HG03175 (cell line): ENCODE data around the gene C16orf89.

Source experiments
- ATAC-seq: cut with Tn5 transposase; IDR thresholded peaks from one replicate; pipeline ENCODE4 v1.9.1; 2021; ENCODE audit warnings: mild to moderate bottlenecking, moderate library complexity; ENCODE audit not compliant: unreplicated experiment

Gene C16orf89

GRCh38 chr16:5006348-5007193, 59.2 kb downstream of the C16orf89 start:
- no peak for ATAC-seq

GRCh38 chr16:5005916-5006315, 59.8 kb downstream of the C16orf89 start:
- no peak for ATAC-seq

- ATAC-seq, result no peak
These were observed 61.4 kb downstream of the C16orf89 start for GRCh38 chr16:5004311-5004710.

DNA sequence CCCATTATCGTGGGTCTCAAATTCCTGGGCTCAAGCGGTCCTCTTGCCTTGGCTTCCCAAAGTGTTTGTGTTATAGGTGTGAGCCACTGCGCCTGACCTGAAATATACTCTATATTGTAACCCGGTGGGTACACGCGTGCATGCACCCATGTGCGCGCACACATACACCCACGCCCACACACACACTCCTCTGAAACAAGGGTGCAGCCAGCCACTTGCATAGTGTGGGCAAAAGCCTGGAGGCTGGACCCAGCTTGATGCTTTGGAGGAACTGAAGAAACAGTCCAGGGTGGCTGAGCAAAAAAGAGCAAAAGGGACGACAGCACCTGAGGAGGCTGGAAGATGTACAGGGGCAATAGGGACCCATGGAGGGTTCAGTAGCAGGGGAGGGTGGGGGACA, 61.9 kb downstream of the C16orf89 start:
- ATAC-seq, result no peak

GRCh38 chr16:5003211-5003610, 62.5 kb downstream of the C16orf89 start:
- ATAC-seq, result no peak

GRCh38 chr16:5002699-5003143, 63.0 kb downstream of the C16orf89 start:
- ATAC-seq, result no peak

- no peak for ATAC-seq
These were observed 63.8 kb downstream of the C16orf89 start for GRCh38 chr16:5001986-5002385.

DNA sequence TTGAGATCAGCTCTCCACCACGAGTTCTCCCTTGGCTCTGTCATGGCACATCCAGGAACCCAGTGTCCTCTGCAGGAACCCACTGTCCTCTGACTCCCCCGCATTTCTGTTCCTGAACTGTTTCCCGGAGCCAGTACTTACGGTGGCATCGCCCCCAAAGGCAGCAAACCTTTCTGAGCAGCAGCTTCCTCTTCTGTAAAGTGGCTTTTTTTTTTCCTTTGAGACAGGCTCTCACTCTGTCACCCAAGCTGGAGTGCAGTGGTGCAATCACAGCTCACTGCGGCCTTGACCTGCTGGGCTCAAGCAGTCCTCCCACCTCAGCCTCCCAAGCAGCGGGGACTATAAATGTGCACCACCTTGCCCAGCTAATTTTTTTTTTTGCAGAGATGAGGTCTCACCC, 64.2 kb downstream of the C16orf89 start:
- no peak for ATAC-seq

GRCh38 chr16:5000573-5001001, 65.2 kb downstream of the C16orf89 start:
- no peak for ATAC-seq

- ATAC-seq, result no peak
These were observed 70.9 kb downstream of the C16orf89 start for GRCh38 chr16:4994719-4995434.
